ENCODE data around the gene TMEM171.

DNA sequence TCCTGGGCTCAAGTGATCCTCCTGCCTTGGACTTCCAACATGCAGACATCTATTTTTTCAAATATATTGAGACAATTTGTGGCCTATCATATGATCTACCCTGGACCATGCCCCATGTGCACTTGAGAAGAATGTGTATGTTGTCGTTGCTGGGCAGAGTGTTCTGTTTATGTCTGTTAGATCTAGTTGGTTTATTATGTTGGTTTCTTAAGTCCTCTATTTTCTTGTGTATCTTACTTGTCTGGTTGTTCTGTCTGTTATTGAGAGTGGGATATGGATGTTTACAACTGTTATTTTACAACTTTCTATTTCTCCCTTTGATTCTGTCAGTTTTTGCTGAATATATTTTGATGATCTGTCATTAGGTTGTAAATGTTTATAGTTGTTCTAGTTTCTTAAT lies 10.2 kb upstream of the TMEM171 start:
- TF ChIP-seq ZC3H10 (CRISPR knock-in tag; IDR thresholded peaks at IDR 0.05), result no peak
- no peak for TF ChIP-seq ZNF8 (CRISPR knock-in tag; IDR thresholded peaks at IDR 0.05)
- TF ChIP-seq, protein P1, sequence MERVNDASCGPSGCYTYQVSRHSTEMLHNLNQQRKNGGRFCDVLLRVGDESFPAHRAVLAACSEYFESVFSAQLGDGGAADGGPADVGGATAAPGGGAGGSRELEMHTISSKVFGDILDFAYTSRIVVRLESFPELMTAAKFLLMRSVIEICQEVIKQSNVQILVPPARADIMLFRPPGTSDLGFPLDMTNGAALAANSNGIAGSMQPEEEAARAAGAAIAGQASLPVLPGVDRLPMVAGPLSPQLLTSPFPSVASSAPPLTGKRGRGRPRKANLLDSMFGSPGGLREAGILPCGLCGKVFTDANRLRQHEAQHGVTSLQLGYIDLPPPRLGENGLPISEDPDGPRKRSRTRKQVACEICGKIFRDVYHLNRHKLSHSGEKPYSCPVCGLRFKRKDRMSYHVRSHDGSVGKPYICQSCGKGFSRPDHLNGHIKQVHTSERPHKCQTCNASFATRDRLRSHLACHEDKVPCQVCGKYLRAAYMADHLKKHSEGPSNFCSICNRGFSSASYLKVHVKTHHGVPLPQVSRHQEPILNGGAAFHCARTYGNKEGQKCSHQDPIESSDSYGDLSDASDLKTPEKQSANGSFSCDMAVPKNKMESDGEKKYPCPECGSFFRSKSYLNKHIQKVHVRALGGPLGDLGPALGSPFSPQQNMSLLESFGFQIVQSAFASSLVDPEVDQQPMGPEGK (CRISPR knock-in tag; IDR thresholded peaks at IDR 0.05; ENCODE audit: borderline replicate concordance), result no peak
- no peak for TF ChIP-seq CREB5 (CRISPR knock-in tag; IDR thresholded peaks at IDR 0.05; ENCODE audit: low read depth)
- TF ChIP-seq CSDC2 (CRISPR knock-in tag; IDR thresholded peaks at IDR 0.05), result no peak
- TF ChIP-seq ZFP3 (CRISPR knock-in tag; IDR thresholded peaks at IDR 0.05), result no peak
- TF ChIP-seq CSRNP3 (CRISPR knock-in tag; IDR thresholded peaks at IDR 0.05), result no peak
- no peak for TF ChIP-seq OSR1 (CRISPR knock-in tag; IDR thresholded peaks at IDR 0.05)
- no peak for TF ChIP-seq ARNTL (CRISPR knock-in tag; IDR thresholded peaks at IDR 0.05; ENCODE audit: borderline replicate concordance, low read depth)
- no peak for TF ChIP-seq PPARA (CRISPR knock-in tag; IDR thresholded peaks at IDR 0.05; ENCODE audit: borderline replicate concordance)
- no peak for TF ChIP-seq ISL1 (CRISPR knock-in tag; IDR thresholded peaks at IDR 0.05)
- no peak for TF ChIP-seq ESRRG (CRISPR knock-in tag; IDR thresholded peaks at IDR 0.05)
- TF ChIP-seq RARB (CRISPR knock-in tag; IDR thresholded peaks at IDR 0.05), result no peak
